HG03108 (cell line): ENCODE results near the gene MICAL3.
"Not testable (repeated sequence)": the region's sequence is repeated elsewhere in the genome, so short reads cannot be mapped to it uniquely, and the experiment has no call there.

ENCODE experiments used
- ATAC-seq: cut with Tn5 transposase; IDR thresholded peaks from one replicate; pipeline ENCODE4 v1.9.1; 2021; ENCODE audit warnings: moderate library complexity; ENCODE audit not compliant: unreplicated experiment

The MICAL3 gene

DNA sequence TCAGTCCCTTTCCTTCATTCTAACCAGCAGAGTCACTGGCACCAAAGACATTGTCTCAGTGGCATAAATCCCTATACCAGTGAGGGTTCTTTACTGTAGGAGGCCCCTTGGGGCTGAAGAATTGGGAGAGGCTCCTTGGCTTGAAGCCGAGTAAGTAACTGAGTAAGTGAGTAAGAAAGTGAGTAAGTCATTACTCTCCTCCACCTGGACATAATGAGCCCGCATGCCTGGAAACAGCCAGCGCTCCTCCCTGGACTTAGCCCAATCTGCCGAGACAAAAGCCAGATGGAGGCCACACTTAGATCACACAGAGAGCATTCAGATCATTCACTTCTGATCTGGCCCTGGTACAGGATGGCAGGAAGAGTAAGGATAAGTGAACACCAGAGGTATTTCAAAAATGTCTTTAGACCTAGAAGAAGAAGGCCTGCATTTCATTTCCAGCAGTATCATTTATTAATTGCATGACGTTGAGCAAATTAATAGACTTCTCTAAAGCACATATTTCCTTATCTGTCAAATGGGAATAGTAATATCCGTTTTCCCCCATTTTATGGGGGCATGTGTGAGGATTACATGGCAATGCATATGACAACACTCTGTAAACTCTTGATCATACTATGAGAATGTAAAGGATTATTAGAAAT, 8.2 kb upstream of the MICAL3 start:
- no peak for ATAC-seq

DNA sequence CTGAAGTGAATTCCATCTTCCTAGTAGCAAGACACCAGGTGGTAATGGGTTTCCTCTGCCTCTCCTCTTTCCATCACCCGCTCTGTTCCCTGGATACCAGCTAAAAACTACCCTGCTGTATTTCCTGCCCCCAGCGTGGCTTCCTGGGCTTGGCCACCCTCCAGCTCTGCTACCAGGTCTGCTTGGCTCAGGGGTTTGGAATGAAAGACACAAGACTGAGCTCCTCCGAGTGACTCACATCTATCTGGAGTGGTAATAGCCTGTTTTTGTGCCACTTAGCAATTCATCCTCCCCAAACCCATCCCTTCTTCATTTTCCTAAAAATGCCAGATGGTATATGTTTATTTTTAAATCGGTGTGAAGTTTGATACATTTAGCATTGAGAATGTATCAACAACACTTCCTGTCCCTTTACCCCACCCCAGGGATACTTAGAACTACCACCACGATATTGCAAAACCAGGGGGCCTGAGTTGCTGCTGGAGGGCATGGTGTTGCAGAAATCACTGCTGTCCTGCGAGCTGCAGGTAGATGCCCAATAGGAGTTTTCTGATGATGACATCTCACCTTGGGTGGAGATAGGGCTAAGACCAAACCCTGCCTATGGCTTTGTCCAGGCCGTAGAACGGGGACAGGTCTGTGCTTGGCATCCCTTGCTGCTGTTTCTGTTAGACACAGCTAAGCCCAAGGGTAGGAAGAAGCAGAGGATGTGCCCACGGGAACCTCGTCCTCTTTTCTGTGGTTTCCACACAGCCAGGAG, 7.5 kb upstream of the MICAL3 start:
- no peak for ATAC-seq

DNA sequence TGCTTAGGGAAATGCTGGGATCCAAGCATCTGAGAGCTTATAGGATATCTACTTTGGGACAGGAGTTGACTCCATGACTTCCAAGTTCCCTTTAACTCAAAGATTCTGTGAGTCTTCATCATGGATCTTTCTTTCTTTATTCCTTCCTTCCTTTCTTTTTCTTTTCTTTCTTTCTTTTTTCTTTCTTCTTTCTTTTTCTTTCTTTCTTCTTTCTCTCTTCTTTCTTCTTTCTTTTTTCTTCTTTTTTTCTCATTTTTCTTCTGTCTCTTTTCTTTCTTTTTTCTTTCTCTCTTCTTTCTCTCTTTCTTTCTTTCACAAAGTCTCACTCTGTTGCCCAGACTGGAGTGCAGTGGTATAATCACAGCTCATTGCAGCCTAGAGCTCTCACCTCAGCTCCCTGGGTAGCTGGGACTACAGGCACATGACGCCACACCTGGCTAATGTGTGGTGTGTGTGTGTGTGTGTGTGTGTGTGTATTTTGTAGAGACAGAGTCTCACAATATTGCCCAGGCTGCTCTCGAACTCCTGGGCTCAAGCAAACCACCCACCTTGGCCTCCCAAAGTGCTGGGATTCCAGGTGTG, 5.4 kb upstream of the MICAL3 start:
- ATAC-seq: no peak

DNA sequence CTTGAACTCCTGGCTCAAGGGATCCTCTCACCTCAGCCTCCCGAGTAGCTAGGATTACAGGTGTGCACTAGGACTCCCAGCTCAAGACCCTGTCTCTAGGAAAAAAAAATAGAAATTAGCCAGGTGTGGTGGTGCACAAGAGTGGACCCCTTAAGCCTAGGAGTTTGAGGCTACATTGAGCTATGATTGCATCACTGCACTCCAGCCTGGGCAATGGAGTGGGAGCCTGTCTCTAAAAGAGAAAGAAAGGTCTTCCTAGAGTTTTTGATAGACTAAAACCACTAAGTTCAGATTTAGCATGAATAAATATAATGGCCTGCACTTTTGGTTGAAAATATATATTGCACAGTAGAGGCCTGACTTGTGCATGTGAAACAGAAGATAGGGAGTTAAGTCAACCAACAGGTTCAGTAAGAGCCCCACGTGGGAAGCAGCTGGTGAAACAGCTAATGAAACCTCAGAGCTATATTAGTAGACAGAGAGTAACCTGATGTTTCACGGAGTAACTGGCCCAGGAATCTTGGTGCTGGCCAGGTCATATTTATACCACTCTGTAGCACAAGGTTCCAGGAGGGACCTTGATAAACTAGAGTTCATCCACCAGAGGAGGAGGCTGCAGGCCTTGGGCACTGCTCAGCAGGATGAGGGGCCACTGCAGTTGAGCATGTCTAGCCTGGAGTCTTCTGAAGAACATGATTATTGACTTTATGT, 4.6 kb upstream of the MICAL3 start:
- no peak for ATAC-seq

DNA sequence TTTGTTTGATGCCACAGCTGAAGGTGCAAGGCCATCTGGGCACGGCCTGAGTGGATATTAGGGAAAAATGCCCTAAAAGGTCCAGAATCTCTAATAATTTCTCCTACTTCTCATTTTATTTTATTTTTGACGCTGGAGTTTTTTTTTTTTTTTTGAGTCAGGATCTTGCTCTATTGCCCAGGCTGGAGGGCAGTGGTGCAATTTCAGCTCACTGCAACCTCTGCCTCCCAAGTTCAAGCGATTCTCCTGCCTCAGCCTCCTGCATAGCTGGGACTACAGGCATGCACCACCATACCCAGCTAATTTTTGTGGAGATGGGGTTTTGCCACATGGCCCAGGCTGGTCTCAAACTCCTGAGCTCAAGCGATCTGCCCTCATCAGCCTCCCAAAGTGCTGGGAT, 1.5 kb upstream of the MICAL3 start:
- not testable (repeated sequence) for ATAC-seq

DNA sequence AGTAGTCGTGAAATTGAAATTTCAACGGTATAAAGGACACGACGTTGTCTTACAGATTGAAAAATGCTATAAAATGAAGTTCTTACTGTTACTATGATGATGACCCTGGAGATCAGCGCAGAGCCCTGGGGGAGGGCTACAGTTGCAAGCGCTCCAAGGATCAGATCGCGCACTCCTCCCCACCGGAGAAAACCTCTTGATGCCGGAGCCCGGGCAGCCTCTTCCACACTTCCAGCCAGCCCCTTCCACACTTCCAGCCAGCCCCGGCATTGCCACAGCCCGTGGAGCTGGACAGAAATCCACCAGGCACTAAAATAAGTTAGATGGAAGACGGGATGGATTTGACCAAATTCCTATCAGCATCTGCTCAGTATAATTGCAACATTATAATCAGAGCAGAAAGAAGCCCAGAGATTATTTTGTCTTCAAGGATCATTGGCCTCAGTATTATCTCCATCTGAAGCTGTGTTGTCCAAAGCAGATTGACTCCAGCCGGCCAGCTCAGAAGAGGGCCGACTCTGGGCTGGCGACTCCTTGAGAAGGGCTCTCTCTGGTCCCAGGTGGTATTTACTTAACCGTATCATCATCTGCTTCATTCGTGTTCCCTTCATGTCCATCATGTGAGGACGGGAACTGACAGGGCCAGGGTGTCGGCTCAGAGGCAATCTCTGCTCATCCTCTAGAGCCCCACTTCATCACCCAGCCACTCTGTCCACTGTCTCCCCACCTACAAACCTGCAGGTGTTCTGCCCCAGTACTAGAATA, 777 bp upstream of the MICAL3 start:
- ATAC-seq: no peak

DNA sequence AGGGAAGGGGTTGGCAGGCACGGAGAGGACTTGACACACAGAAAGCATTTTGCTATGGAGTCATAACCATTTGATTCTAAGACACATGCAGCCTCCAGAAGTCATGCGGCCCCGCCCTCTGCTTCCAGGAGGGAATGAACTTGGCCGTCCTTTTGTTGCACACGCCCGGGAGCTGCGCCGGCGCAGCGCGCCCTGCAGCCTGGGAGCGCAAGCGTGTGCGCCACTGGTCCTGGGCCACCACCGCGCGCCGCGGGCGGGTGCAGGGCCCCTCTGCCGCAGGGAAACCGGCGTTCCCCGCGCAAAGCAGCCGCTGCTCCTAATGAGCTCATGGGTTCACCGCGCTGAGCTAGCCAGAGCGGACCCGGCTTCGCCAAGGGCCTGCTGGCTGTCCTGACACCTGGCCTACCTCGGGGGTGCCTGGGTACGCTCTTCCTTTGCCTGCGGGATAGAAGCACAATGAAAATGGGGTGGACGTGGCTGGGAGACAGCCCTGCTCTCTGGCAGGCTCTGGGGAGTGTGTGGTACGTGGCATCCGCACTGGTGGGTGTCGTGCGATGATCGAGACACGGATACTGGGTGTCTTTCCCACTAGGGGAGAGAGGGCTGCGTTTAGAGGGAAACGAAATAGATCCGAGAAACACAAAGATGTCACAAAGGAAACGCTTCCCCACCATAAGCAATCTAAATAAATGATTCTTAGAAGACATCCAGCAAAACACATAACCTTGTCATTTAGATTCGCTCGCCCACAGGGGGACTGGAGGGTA, 669 bp downstream of the MICAL3 start:
- ATAC-seq: no peak

DNA sequence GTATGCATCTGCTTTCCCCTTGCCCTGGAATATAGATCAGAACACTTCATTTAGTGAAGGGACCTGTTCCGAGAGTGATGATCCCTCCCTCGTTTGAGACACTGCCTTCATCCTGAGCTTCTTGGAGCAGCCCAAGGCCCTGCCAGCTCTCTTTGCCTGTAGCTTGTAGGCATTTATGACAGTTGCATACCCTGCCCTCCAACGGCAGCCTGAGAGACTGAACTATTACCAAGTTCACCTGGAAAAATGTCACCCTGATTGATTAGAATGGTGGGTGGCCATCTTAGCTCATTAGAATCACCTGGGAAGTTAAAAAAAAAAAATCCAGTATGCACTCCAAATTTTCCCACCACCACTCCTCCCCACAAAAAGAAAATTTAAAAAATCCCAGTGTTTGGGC, 1.5 kb downstream of the MICAL3 start:
- ATAC-seq: no peak

DNA sequence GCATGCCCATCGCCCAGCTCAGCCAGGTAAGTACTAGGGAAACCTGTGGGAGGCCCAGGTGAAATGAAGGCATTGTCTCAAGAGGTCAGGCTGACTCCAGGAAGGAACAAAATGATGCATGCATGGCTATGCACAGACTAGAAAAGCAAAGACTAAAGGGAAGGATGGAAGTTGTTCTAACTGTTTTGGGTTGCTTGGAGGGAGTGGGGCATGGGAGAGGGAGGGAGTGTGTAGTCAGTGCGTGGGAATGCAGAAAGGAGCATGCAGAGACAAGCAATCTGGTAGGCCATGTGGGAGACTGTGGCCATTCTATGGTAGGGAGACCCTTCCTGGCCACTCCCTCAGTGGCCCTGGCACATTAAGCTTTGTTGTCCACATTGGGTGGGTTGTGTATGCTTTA, 2.9 kb downstream of the MICAL3 start:
- no peak for ATAC-seq

DNA sequence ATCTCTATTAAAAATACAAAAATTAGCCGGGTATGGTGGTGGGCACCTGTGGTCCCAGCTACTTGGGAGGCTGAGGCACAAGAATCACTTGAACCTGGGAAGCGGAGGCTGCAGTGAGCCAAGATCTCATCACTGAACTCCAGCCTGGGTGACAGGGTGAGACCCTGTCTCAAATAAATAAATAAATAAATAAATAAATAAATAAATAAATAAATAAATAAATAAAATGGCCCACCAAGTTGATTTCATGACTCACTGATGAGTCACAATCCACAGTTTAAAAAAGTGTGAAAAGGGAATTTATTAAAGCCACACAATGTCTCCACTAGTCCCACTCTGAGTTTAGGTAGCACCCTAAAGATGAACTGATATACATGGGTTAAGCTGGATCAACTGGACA, 3.6 kb downstream of the MICAL3 start:
- not testable (repeated sequence) for ATAC-seq

DNA sequence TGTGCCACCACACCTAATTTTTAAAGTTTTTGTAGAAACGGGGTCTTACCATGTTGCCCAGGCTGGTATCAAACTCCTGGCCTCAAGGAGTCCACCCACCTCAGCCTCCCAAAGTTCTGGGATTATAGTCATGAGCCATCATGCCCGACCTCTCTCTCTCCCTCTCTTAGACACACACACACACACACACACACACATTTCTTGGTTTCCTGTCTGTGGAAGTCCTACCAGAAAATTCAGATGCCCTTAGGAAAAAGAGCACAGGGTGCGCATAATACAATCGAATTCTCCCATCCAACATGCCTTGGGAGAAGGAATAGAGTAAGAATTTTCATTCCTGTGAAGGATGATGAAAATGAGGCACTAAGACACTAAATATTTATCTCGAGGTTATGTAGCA, 10.4 kb downstream of the MICAL3 start:
- no peak for ATAC-seq

DNA sequence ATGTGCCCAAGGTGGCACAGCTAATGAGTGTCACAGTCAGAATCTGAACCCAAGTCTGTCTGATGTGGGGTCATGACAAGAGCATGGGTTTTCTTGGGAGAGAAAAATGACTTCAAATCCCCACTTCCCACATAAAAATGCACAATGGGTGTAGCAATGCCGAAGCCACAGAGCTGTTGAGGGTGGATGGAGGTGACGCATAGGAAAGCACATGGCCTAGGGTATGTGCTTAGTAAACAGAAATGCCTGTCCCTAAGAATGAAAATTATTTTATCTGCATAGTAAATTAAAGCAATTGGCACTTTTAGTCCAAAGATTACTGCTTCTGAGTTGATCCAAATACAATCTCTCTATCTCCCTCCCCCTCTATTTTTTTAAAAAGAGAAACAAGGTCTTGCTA, 10.9 kb downstream of the MICAL3 start:
- no peak for ATAC-seq

DNA sequence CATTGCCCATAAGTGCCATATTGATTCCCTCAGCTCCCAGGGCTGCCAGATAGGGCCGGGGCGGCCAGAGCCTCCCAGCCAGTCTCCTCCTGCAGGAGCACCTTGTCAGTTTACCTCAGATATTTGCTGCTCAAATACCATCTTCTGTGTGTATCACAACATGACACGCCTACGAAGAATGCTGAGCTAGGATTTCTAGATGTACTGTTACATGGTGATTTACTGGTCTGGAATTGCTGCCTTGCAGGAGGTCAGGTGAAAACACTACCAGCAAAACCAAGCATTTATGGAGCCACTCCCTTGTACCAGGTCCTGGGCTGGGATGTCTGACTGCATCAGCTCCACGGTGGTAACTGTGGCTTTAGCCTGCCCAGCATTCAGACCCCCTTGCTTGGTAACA, 11.8 kb downstream of the MICAL3 start:
- ATAC-seq: no peak

DNA sequence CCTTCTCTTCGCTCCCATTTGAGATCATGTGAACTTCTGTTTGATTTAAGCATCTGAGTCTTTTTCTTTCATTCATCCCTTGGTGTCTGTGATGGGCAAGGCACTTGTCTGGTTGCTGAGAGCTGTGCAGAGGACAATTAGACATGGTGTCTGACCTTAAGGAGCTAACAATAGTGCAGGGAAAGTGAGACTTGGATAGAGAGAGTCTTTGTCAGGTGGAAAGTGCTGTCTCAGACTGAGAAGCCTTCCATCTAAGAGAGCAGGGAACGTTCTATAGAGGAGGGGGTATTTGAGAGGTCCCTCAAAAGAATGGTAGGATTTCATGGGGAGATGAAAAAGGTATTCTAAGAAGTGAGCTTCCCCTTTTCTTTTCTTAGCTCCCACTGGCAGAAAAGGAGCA, 14.1 kb downstream of the MICAL3 start:
- ATAC-seq: no peak

DNA sequence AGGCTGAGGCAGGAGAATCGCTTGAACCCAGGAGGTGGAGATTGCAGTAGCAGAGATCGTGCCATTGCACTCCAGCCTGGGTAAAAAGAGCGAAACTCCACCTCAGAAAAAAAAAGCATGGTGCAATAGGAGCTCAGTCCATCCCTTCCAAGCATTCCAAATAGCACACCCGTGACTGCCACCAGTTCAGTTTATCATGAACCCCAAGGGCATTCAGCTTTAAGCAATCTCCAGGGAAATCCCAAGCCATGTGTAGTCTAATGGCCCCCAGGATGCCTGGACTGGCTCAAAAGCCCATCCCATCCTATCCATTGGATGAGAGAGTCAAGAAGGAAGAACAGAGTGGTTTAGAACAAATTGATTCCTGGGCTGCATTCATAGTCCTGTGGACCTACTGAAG, 16.2 kb downstream of the MICAL3 start:
- no peak for ATAC-seq

DNA sequence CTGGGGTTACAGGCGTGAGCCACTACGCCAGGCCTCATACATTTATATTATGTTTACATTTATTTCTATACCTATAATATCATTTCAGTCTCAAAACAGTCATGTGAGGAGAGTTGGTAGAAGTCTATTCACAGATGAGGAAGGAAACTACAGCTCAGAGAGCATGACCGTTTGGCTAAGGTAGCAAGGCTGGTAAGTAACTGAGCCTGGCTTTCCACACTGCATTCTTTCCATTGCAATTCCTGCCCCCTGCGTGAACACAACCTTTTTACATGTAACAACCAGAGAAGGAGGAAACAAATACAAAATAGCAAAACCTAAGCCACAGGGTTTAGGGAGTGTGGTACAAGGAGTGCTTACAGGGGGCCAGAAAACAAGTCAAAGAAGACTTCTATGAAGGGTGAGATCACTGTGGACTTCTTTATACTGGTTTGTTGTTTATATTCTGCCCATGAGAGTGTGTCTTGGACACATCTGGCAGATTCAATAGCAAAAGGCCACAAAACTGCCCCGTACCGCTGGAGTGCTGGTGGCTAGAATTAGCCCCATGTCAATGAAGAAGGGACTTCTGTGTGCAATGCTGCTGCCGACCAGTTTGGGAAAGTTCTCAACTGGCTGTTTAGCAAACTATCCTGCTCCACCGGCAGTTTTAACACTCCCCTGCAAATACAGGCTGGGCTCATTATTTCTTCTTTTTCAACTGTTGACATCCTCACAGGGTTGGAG, 19.0 kb downstream of the MICAL3 start:
- ATAC-seq: no peak

DNA sequence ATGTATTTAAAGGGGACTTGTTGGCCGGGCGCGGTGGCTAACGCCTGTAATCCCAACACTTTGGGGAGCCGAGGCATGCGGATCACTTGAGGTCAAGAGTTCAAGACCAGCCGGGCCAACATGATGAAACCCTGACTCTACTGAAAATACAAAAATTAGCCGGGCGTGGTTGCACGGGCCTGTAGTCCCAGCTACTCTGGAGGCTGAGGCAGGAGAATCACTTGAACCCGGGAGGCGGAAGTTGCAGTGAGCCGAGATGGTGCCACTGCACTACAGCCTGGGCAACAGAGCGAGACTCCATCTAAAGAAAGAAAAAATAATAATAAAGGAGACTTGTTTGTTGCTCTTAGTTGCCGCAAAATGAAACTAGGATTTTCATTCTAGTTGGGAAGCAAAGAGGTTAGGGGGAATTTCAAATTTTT, 22.5 kb downstream of the MICAL3 start:
- ATAC-seq: not testable (repeated sequence)

DNA sequence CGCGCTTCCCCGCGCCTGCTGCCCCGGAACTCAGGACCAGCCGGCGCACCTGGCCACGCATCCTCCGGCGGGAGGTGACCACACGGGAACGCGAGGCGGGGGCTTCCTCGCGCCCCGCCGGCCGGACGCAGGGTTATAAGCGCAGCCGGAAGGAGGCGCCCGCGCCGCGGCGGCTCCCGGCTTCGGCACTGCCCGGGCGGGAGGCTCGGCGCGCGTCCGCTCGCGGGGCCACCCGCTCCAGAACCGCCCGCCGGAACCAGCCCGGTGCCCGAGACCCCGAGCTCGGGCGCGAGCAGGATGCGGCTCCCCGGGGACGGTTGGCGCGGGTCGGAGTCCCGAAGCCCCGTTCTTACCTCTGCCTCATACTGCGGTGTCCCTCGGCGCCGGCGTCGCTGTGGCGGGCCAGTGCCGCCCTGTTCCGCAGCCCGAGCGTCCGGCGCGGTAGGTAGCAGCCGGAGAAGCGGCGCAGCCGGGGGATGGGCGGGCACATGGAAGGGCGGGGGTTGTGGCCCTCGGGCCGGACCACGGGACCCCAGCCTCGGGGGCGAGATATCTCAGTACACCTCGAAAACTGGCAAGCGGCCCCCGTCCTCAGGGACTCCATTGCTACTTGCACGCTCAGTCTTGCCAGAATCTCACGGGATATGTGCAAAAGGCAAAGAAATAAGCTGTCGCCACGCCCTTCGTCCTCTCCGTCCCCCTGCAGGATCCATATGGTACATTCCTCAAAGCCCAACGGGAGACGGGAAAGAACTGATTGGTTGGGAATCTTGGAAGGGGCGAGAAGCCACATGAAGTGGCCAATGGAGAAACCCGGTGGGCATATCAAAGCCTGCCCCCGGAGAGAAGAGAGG, 23.1 kb downstream of the MICAL3 start:
- ATAC-seq: no peak
